Kidney epithelial cell (primary cell): ENCODE results near the gene DGKD. TPM values are rescaled to one million over a fixed set of nuclear protein-coding genes. Genes with fewer than 3 reads are reported as not detected.

Experiments used
- DNase-seq: peaks from one replicate; pipeline ENCODE4 v3.0.0-alpha.2; 2010; ENCODE audit warnings: low read depth
- H3K27me3 ChIP-seq: 2 replicates; pipeline ENCODE4 v1.6.0; 2011; ENCODE audit warnings: low read length; ENCODE audit not compliant: control insufficient read depth, insufficient read depth
- H3K36me3 ChIP-seq: 2 replicates; pipeline ENCODE4 v1.5.1; 2011; ENCODE audit warnings: low read length; ENCODE audit not compliant: control insufficient read depth, insufficient read depth
- H3K4me3 ChIP-seq: 2 replicates; pipeline ENCODE4 v1.5.1; 2011; ENCODE audit warnings: low read depth, mild to moderate bottlenecking, control low read depth, low read length
- total RNA-seq: library from RNA; depleted of rRNA; stranded (reverse); fragments of >200 nt; gene quantifications from 2 replicates; pipeline ENCODE4 v1.2.3, GENCODE V29; 2015
- TF ChIP-seq, protein P1 (sequence below): IDR thresholded peaks from 2 replicates; pipeline ENCODE4 v1.5.1; 2011; ENCODE audit warnings: mild to moderate bottlenecking, moderate library complexity, low read length, control low read depth, inconsistent platforms; ENCODE audit not compliant: insufficient read depth, poor library complexity, severe bottlenecking

Gene DGKD
- total RNA-seq, 1 donor from 2014 or later = 16.0 TPM

GRCh38 chr2:233463586-233463985, 109.3 kb downstream of the DGKD start:
- no peak overlapping the region for H3K4me3 ChIP-seq
- no peaks in the 10 kb centered on the region for H3K36me3 ChIP-seq
- TF ChIP-seq, protein P1, sequence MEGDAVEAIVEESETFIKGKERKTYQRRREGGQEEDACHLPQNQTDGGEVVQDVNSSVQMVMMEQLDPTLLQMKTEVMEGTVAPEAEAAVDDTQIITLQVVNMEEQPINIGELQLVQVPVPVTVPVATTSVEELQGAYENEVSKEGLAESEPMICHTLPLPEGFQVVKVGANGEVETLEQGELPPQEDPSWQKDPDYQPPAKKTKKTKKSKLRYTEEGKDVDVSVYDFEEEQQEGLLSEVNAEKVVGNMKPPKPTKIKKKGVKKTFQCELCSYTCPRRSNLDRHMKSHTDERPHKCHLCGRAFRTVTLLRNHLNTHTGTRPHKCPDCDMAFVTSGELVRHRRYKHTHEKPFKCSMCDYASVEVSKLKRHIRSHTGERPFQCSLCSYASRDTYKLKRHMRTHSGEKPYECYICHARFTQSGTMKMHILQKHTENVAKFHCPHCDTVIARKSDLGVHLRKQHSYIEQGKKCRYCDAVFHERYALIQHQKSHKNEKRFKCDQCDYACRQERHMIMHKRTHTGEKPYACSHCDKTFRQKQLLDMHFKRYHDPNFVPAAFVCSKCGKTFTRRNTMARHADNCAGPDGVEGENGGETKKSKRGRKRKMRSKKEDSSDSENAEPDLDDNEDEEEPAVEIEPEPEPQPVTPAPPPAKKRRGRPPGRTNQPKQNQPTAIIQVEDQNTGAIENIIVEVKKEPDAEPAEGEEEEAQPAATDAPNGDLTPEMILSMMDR = no peak
- no peaks in the 10 kb centered on the region for H3K27me3 ChIP-seq
- DNase-seq = no peak

GRCh38 chr2:233464056-233464455, 109.8 kb downstream of the DGKD start:
- DNase-seq = no peak
- TF ChIP-seq, protein P1 = no peak
- no peak overlapping the region for H3K4me3 ChIP-seq
- H3K27me3 ChIP-seq = no peaks in the 10 kb centered on the region
- H3K36me3 ChIP-seq = no peaks in the 10 kb centered on the region

DNA sequence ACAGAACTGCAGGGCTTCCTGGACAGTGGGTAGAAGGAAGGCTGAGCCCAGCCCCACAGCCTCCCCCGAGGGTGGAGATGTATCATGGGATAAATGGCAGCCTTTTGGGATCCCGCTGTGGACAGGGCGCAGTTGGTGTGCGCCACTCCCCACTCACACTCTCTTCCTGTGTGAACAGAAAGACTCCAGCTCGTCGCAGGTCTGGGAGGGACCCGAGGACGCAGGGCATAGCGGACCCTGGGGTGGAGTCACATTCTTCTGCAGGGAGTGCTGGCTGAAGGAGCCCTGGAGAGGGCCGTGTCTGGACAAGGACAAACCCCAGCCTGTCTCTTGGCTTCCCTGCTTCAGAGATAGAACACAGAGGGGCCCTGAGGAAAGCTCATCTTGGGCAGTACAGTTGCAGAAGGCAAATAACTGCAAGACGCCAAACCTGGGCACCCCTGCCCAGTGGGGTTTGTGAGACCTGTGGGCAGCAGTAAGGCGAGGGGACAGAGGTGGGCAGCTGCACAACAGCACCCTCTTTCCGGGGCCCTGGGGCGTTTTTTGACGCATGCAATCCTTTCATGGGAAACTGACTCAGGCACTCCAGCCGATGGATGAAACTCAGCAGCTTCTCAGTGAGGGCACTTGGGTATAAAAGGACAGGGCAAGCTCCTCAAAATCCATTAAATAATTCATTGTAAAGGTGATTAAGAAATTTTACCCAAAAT, 110.4 kb downstream of the DGKD start:
- TF ChIP-seq, protein P1 = no peak
- H3K36me3 ChIP-seq = no peaks in the 10 kb centered on the region
- H3K27me3 ChIP-seq = no peaks in the 10 kb centered on the region
- DNase-seq = no peak
- no peak overlapping the region for H3K4me3 ChIP-seq

DNA sequence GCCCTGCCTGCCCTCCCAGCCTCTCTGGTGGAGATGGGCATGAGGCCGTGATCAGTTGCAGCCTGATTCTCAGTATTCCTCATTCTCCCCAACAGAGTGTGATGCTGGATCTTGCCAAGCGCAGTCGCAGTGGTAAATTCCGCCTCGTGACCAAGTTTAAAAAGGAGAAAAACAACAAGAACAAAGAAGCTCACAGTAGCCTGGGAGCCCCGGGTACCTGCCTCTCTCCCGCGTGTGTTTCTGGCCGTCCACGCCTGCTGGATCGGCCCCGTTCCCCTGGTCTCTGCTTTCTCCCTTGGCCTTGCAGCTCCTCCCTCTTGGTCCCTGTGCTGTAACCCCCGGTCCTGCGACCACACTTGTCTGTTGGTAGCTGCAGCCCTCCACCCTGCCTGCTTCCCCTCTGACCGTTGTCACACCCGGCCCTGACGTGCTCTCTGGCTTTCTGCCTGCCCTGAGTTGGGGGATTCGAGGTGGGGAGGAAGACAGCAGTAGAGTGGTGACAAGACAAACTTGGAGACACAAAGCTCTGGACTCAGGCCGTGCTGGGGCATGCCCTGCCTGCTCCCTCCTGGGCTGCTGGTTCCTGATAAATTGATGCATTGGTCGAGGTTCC, 112.8 kb downstream of the DGKD start:
- Histone ChIP-seq H3K27me3 (no peaks in the 10 kb centered on the region), H3K36me3 (no peaks in the 10 kb centered on the region), H3K4me3 (no peak overlapping the region)
- TF ChIP-seq, protein P1 = no peak
- no peak for DNase-seq

DNA sequence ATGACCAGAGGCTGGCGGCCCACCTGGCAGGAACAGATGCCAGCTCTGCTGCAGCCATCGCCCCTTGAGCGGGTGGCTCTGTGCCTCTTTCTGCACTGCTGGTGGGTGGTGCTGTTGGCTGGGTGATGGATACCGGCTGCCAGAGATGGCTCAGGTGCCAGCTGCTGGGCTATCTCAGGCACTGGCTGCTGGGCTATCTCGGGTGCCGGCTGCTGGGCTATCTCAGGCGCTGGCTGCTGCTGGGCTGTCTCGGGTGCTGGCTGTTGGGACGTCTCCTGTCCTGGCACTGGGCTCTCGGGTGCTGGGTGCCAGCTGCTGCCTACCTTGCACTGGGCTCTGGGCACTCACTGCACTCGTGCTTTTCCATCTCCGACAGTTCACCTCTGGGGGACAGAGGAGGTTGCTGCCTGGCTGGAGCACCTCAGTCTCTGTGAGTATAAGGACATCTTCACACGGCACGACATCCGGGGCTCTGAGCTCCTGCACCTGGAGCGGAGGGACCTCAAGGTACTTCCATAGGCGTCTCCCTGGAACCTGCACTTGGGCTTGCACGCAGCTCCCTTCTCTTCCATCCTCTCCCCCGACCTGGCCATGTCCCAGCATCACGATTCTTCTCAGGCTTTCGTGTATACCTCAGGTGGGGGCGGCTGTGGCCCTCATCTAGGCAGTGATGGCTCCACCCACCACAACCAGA, 113.9 kb downstream of the DGKD start:
- DNase-seq = no peak
- H3K27me3 ChIP-seq = no peaks in the 10 kb centered on the region
- H3K36me3 ChIP-seq = no peaks in the 10 kb centered on the region
- H3K4me3 ChIP-seq = no peak overlapping the region
- TF ChIP-seq, protein P1 = no peak

GRCh38 chr2:233468741-233469110, 114.4 kb downstream of the DGKD start:
- TF ChIP-seq, protein P1 = no peak
- Histone ChIP-seq H3K36me3 (no peaks in the 10 kb centered on the region), H3K27me3 (no peaks in the 10 kb centered on the region), H3K4me3 (no peak overlapping the region)
- no peak for DNase-seq
